ENCODE data around the gene CYP20A1.
"Not testable (repeated sequence)": the region's sequence is repeated elsewhere in the genome, so short reads cannot be mapped to it uniquely, and the experiment has no call there.

The CYP20A1 gene

DNA sequence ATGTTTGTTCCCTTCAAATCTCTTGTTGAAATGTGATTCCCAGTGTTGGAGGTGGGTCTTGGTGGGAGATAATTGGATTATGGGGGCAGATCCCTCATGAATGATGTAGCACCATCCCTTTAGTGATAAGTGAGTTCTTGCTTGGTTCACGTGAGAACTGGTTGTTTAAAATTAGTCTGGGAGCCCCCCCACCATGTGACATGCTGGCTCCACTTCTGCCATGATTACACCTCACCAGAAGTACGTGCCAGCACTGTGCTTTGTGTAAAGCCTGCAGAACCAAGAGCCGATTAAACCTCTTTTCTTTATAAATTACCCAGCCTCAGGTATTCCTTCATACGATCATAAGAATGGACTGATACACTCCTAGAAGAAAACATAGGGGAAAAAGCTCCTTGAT is 99.5 kb downstream of the CYP20A1 start:
- Histone ChIP-seq H3K9me3 (no peaks in the 10 kb centered on the region), H3K4me1 (no peaks in the 10 kb centered on the region), H3K27me3 (no peaks in the 10 kb centered on the region), H3K36me3 (peaks cover 12% of the 10 kb centered on the region), H3K4me3 (ENCODE audit: low read depth, low read length) (no peak overlapping the region)
- DNase-seq: no peak
- TF ChIP-seq, protein P1, sequence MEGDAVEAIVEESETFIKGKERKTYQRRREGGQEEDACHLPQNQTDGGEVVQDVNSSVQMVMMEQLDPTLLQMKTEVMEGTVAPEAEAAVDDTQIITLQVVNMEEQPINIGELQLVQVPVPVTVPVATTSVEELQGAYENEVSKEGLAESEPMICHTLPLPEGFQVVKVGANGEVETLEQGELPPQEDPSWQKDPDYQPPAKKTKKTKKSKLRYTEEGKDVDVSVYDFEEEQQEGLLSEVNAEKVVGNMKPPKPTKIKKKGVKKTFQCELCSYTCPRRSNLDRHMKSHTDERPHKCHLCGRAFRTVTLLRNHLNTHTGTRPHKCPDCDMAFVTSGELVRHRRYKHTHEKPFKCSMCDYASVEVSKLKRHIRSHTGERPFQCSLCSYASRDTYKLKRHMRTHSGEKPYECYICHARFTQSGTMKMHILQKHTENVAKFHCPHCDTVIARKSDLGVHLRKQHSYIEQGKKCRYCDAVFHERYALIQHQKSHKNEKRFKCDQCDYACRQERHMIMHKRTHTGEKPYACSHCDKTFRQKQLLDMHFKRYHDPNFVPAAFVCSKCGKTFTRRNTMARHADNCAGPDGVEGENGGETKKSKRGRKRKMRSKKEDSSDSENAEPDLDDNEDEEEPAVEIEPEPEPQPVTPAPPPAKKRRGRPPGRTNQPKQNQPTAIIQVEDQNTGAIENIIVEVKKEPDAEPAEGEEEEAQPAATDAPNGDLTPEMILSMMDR (IDR thresholded peaks at IDR 0.05; ENCODE audit: low read depth, low read length): no peak

GRCh38 chr2:203340791-203341487 is 102.1 kb downstream of the CYP20A1 start:
- H3K4me1 ChIP-seq: no peaks in the 10 kb centered on the region
- peaks cover 19% of the 10 kb centered on the region for H3K36me3 ChIP-seq
- no peak overlapping the region for H3K4me3 ChIP-seq (ENCODE audit: low read depth, low read length)
- DNase-seq: no peak
- TF ChIP-seq, protein P1 (IDR thresholded peaks at IDR 0.05; ENCODE audit: low read depth, low read length): no peak
- H3K27me3 ChIP-seq: no peaks in the 10 kb centered on the region
- no peaks in the 10 kb centered on the region for H3K9me3 ChIP-seq

DNA sequence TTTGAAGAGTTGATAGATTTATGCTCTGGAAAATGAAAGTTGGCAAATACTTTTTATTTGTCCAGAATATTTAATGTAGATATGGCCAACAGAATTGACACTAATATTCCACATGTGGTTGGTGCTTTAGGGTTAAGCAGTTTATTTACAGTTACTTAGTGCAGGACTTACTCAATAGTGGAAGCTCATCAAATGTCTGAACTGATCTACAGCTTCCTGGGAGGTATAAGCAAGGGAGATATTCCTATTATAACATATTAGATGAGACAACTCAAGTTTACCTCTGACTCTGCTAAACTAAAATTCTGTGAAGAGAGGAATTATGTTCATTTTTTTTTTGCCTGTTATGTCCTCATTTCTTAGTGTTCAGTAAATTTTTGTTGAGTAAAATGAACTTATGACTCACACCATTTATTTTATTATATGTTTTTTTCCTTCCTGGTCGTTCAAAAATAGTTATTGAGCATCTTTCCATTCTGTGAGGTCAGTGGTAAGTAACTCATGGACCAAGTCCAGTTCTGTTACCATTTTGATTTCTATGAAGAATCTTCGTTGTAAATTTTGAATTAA is 103.0 kb downstream of the CYP20A1 start:
- no peak for DNase-seq
- TF ChIP-seq, protein P1 (IDR thresholded peaks at IDR 0.05; ENCODE audit: low read depth, low read length): no peak
- H3K4me1 ChIP-seq: peaks cover 7% of the 10 kb centered on the region

GRCh38 chr2:203342374-203342773 is 103.6 kb downstream of the CYP20A1 start:
- H3K27me3 ChIP-seq; H3K4me3 ChIP-seq (ENCODE audit: low read depth, low read length); H3K9me3 ChIP-seq; H3K4me1 ChIP-seq; DNase-seq: not testable (repeated sequence)
- H3K36me3 ChIP-seq: peaks cover 15% of the 10 kb centered on the region

More for the DNA sequence above, 103.0 kb downstream of the CYP20A1 start:
- Histone ChIP-seq H3K4me3 (ENCODE audit: low read depth, low read length) (no peak overlapping the region), H3K9me3 (no peaks in the 10 kb centered on the region), H3K27me3 (no peaks in the 10 kb centered on the region), H3K36me3 (peaks cover 17% of the 10 kb centered on the region)

- no peak for DNase-seq
- Histone ChIP-seq H3K4me3 (ENCODE audit: low read depth, low read length) (no peak overlapping the region), H3K9me3 (no peaks in the 10 kb centered on the region), H3K4me1 (peaks cover 7% of the 10 kb centered on the region), H3K36me3 (peaks cover 10% of the 10 kb centered on the region), H3K27me3 (no peaks in the 10 kb centered on the region)
- TF ChIP-seq, protein P1 (IDR thresholded peaks at IDR 0.05; ENCODE audit: low read depth, low read length): no peak
Measured at GRCh38 chr2:203344667-203345066, 105.8 kb downstream of the CYP20A1 start.

DNA sequence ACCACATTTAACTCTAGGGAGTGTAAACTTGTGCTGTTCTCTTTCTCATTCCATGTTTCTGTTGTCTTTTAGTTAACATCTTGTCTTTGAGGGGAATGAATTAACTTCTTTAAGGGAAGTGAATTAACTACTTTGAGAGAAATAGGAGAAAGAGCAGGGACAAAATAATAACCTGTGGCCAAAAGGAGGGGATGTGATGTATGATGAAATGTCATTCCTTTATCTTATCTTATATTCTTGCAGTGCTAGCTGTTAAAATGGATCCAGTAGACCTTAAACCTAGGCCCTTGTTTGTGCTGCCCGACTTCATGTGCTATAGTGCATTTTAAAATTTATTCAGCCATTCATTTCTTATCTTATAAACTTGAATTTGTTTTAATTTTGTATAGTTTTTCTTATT is 107.8 kb downstream of the CYP20A1 start:
- Histone ChIP-seq H3K4me1 (peaks cover 7% of the 10 kb centered on the region), H3K27me3 (no peaks in the 10 kb centered on the region), H3K36me3 (peaks cover 10% of the 10 kb centered on the region), H3K9me3 (no peaks in the 10 kb centered on the region), H3K4me3 (ENCODE audit: low read depth, low read length) (no peak overlapping the region)
- DNase-seq: no peak
- TF ChIP-seq, protein P1 (IDR thresholded peaks at IDR 0.05; ENCODE audit: low read depth, low read length): no peak

Data from BE2C (cell line).